GM23338 (cell line): ENCODE measurements around the gene PDK4. TPM values are rescaled to one million over a fixed set of nuclear protein-coding genes. Genes with fewer than 3 reads are reported as not detected.

ENCODE experiments used
- polyA plus RNA-seq: library from polyadenylated mRNA; unstranded; fragments of >200 nt; fragmentation: Nextera tagmentation; extraction: Ambion mirVana; gene quantifications from 2 replicates; pipeline ENCODE4 v1.2.1, GENCODE V29; 2016
- total RNA-seq: library from RNA; depleted of rRNA; stranded (reverse); fragments of >200 nt; shearing (Covaris generic); gene quantifications from 2 replicates; pipeline ENCODE4 v1.2.3, GENCODE V29; 2014; rRNA removed

PDK4 gene
- total and polyA plus RNA-seq, 2 experiments from 2014 or later = 0.32 TPM; not detected in 1

Other genes with a start within 250 kb of the PDK4 start
- 1.6 and 2.5 TPM in 2 replicates for gene PON3, start 200.1 kb downstream of the PDK4 start, total RNA-seq
- 1.4 and 1.6 TPM in 2 replicates for gene PON3, start 200.1 kb downstream of the PDK4 start, polyA plus RNA-seq
- 30.8 and 39.4 TPM in 2 replicates for gene PON2, start 161.5 kb downstream of the PDK4 start, total RNA-seq
- gene PON2, start 161.5 kb downstream of the PDK4 start, polyA plus RNA-seq = 29.3 and 42.4 TPM in 2 replicates
- gene ASB4, start 110.6 kb downstream of the PDK4 start, total RNA-seq = not detected in 2 replicates
- gene ASB4, start 110.6 kb downstream of the PDK4 start, polyA plus RNA-seq = not detected in 2 replicates
- 0.82 and 4.1 TPM in 2 replicates for gene DYNC1I1, start 176.0 kb upstream of the PDK4 start, total RNA-seq
- gene DYNC1I1, start 176.0 kb upstream of the PDK4 start, polyA plus RNA-seq = 1.4 and 1.9 TPM in 2 replicates